ENCODE data around the gene TEX261.
A peak's percentile ranks its signal among the peaks of the same experiment; 100 is the strongest.

The TEX261 gene

GRCh38 chr2:70965506-70965905 is 29.2 kb downstream of the TEX261 start:
- peaks cover 39 to 43% of the 10 kb centered on the region in 2 experiments for H3K27me3 ChIP-seq (ENCODE audit: control insufficient read depth in 1 of 2, insufficient read depth in 1 of 2, low read length in 2 of 2)
- H3K9me3 ChIP-seq (ENCODE audit: control insufficient read depth, low read length): no peaks in the 10 kb centered on the region
- H3K4ac ChIP-seq (ENCODE audit: low read depth in 1 of 2, low read length in 2 of 2): no peak overlapping the region
- no peak overlapping the region for H4K91ac ChIP-seq (ENCODE audit: low read length)
- H3K36me3 ChIP-seq (ENCODE audit: control insufficient read depth in 1 of 2, insufficient read depth in 2 of 2, low read depth in 1 of 2, low read length in 2 of 2): no peaks in the 10 kb centered on the region
- DNase-seq: no peak
- H3K4me1 ChIP-seq (ENCODE audit: control insufficient read depth, insufficient read depth, low read depth, low read length): peaks cover 7% of the 10 kb centered on the region
- H3K79me1 ChIP-seq (replicated peaks; ENCODE audit: low read length, poor library complexity, severe bottlenecking): no peaks in the 10 kb centered on the region
- peak overlapping the region; percentile 70 for H3K9ac ChIP-seq (ENCODE audit: low read length)
- H2AK5ac ChIP-seq (ENCODE audit: low read length, severe bottlenecking): no peak overlapping the region
- H2BK5ac ChIP-seq (ENCODE audit: low read depth, low read length, poor library complexity, severe bottlenecking): no peak overlapping the region
- no peak overlapping the region for H3K14ac ChIP-seq (ENCODE audit: low read length in 2 of 2)
- no peak overlapping the region for H3K4me2 ChIP-seq (ENCODE audit: low read length, poor library complexity, severe bottlenecking)
- H2AFZ ChIP-seq (ENCODE audit: low read depth, low read length): no peak overlapping the region
- peak overlapping the region in 1 of 2 experiments; percentile 78 for H3K4me3 ChIP-seq (ENCODE audit: insufficient read depth in 1 of 2, low read depth in 1 of 2, low read length in 2 of 2)
- H3K27ac ChIP-seq (ENCODE audit: low read length, poor library complexity, severe bottlenecking): no peak overlapping the region
- no peak overlapping the region for H4K8ac ChIP-seq (ENCODE audit: low read length)
- H2BK12ac ChIP-seq (ENCODE audit: low read length in 2 of 2): no peak overlapping the region
- no peak overlapping the region for H2BK120ac ChIP-seq (ENCODE audit: low read depth, low read length)
- no peak overlapping the region for H3K23ac ChIP-seq (ENCODE audit: low read length in 2 of 2)
- no peak overlapping the region for H2BK15ac ChIP-seq (ENCODE audit: low read depth, poor library complexity, severe bottlenecking)
- WGBS: 84% methylated on average over 14 of the region's 14 CpGs
- H3K18ac ChIP-seq (ENCODE audit: low read depth in 1 of 2, low read length in 2 of 2): no peak overlapping the region

- Histone ChIP-seq H3K9me3 (ENCODE audit: control insufficient read depth, low read length) (no peaks in the 10 kb centered on the region), H2BK15ac (ENCODE audit: low read depth, poor library complexity, severe bottlenecking) (no peak overlapping the region), H3K4ac (ENCODE audit: low read depth in 1 of 2, low read length in 2 of 2) (no peak overlapping the region), H3K27ac (ENCODE audit: low read length, poor library complexity, severe bottlenecking) (no peak overlapping the region), H3K4me3 (ENCODE audit: insufficient read depth in 1 of 2, low read depth in 1 of 2, low read length in 2 of 2) (peak overlapping the region; percentile 32 to 78), H2BK120ac (ENCODE audit: low read depth, low read length) (no peak overlapping the region), H4K91ac (ENCODE audit: low read length) (no peak overlapping the region), H3K9ac (ENCODE audit: low read length) (peak overlapping the region; percentile 70), H3K18ac (ENCODE audit: low read depth in 1 of 2, low read length in 2 of 2) (no peak overlapping the region), H3K23ac (ENCODE audit: low read length in 2 of 2) (no peak overlapping the region), H2BK12ac (ENCODE audit: low read length in 2 of 2) (no peak overlapping the region), H4K8ac (ENCODE audit: low read length) (peak overlapping the region; percentile 71), H3K4me1 (ENCODE audit: control insufficient read depth, insufficient read depth, low read depth, low read length) (peaks cover 7% of the 10 kb centered on the region), H2AFZ (ENCODE audit: low read depth, low read length) (peak overlapping the region; percentile 29), H2BK5ac (ENCODE audit: low read depth, low read length, poor library complexity, severe bottlenecking) (no peak overlapping the region), H3K4me2 (ENCODE audit: low read length, poor library complexity, severe bottlenecking) (peak overlapping the region; percentile 75), H3K79me1 (replicated peaks; ENCODE audit: low read length, poor library complexity, severe bottlenecking) (no peaks in the 10 kb centered on the region), H3K36me3 (ENCODE audit: control insufficient read depth in 1 of 2, insufficient read depth in 2 of 2, low read depth in 1 of 2, low read length in 2 of 2) (no peaks in the 10 kb centered on the region), H3K14ac (ENCODE audit: low read length in 2 of 2) (no peak overlapping the region), H2AK5ac (ENCODE audit: low read length, severe bottlenecking) (no peak overlapping the region), H3K27me3 (ENCODE audit: control insufficient read depth in 1 of 2, insufficient read depth in 1 of 2, low read length in 2 of 2) (peaks cover 39 to 43% of the 10 kb centered on the region in 2 experiments)
- WGBS: 10% methylated on average over 49 of the region's 59 CpGs
- peak; percentile 65 for DNase-seq
Observed at GRCh38 chr2:70964596-70965386, 29.9 kb downstream of the TEX261 start.

- Histone ChIP-seq H2AFZ (ENCODE audit: low read depth, low read length) (no peak overlapping the region), H4K91ac (ENCODE audit: low read length) (no peak overlapping the region), H2AK5ac (ENCODE audit: low read length, severe bottlenecking) (no peak overlapping the region), H3K23ac (ENCODE audit: low read length in 2 of 2) (no peak overlapping the region), H3K4me1 (ENCODE audit: control insufficient read depth, insufficient read depth, low read depth, low read length) (peaks cover 7% of the 10 kb centered on the region), H3K18ac (ENCODE audit: low read depth in 1 of 2, low read length in 2 of 2) (no peak overlapping the region), H3K4ac (ENCODE audit: low read depth in 1 of 2, low read length in 2 of 2) (no peak overlapping the region), H3K9ac (ENCODE audit: low read length) (no peak overlapping the region), H2BK120ac (ENCODE audit: low read depth, low read length) (no peak overlapping the region), H2BK12ac (ENCODE audit: low read length in 2 of 2) (no peak overlapping the region), H3K4me3 (ENCODE audit: insufficient read depth in 1 of 2, low read depth in 1 of 2, low read length in 2 of 2) (no peak overlapping the region), H3K79me1 (replicated peaks; ENCODE audit: low read length, poor library complexity, severe bottlenecking) (no peaks in the 10 kb centered on the region), H3K14ac (ENCODE audit: low read length in 2 of 2) (no peak overlapping the region), H3K36me3 (ENCODE audit: control insufficient read depth in 1 of 2, insufficient read depth in 2 of 2, low read depth in 1 of 2, low read length in 2 of 2) (no peaks in the 10 kb centered on the region), H4K8ac (ENCODE audit: low read length) (no peak overlapping the region), H3K9me3 (ENCODE audit: control insufficient read depth, low read length) (no peaks in the 10 kb centered on the region), H2BK15ac (ENCODE audit: low read depth, poor library complexity, severe bottlenecking) (no peak overlapping the region), H3K27ac (ENCODE audit: low read length, poor library complexity, severe bottlenecking) (no peak overlapping the region), H3K27me3 (ENCODE audit: control insufficient read depth in 1 of 2, insufficient read depth in 1 of 2, low read length in 2 of 2) (peaks cover 39 to 43% of the 10 kb centered on the region in 2 experiments), H3K4me2 (ENCODE audit: low read length, poor library complexity, severe bottlenecking) (no peak overlapping the region), H2BK5ac (ENCODE audit: low read depth, low read length, poor library complexity, severe bottlenecking) (no peak overlapping the region)
- WGBS: 73% methylated on average over 2 of the region's 4 CpGs
- DNase-seq: no peak
Observed at GRCh38 chr2:70964133-70964532, 30.5 kb downstream of the TEX261 start.

DNA sequence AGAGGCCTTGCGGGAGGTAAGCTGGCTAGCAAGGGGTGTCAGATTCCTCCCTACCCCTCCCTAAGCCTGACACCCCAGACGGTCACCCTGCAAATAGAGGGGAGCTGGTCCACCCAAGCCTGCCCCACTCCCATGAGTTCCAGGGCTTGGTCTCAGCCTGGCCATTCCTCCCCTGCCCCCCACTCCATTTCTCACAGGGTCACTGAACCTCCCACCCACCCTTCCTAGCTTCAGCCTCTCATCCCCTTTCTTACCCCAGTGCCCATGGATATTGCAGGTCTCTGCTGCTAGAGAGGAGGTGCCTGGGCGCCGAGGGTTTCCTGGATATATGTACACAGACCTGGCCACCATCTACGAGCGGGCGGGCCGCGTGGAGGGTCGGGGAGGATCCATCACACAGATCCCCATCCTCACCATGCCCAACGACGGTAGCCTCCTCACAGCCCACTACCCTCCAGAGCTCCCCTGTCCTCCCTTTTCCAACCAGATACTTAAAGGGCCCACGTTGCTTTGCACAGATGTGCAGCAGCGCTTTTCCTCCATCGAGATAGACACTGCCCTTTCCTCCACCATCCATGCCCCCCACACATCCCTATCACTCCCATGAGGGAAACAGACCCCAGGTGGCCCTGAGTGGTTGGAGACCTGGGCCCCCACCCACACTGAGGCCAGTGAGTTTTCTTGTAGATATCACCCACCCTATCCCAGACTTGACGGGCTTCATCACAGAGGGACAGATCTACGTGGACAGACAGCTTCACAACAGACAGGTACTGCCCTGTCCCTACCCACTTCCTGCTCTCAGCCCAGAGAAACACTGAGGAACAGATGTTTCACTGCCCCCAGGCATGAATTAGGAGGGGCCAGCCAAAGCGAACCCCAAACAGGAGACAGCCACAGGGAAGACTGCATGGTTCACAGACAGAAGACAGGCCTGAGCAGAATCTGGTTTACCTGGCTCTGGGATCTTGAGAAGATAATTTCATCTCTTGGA is 31.5 kb downstream of the TEX261 start:
- Histone ChIP-seq H3K14ac (ENCODE audit: low read length in 2 of 2) (no peak overlapping the region), H2AK5ac (ENCODE audit: low read length, severe bottlenecking) (no peak overlapping the region), H3K4me1 (ENCODE audit: control insufficient read depth, insufficient read depth, low read depth, low read length) (peaks cover 7% of the 10 kb centered on the region), H2BK15ac (ENCODE audit: low read depth, poor library complexity, severe bottlenecking) (no peak overlapping the region), H3K18ac (ENCODE audit: low read depth in 1 of 2, low read length in 2 of 2) (no peak overlapping the region), H3K36me3 (ENCODE audit: control insufficient read depth in 1 of 2, insufficient read depth in 2 of 2, low read depth in 1 of 2, low read length in 2 of 2) (no peaks in the 10 kb centered on the region), H4K8ac (ENCODE audit: low read length) (no peak overlapping the region), H3K4ac (ENCODE audit: low read depth in 1 of 2, low read length in 2 of 2) (no peak overlapping the region), H4K91ac (ENCODE audit: low read length) (no peak overlapping the region), H3K79me1 (replicated peaks; ENCODE audit: low read length, poor library complexity, severe bottlenecking) (no peaks in the 10 kb centered on the region), H3K4me2 (ENCODE audit: low read length, poor library complexity, severe bottlenecking) (no peak overlapping the region), H2BK5ac (ENCODE audit: low read depth, low read length, poor library complexity, severe bottlenecking) (no peak overlapping the region), H3K9ac (ENCODE audit: low read length) (no peak overlapping the region), H3K9me3 (ENCODE audit: control insufficient read depth, low read length) (no peaks in the 10 kb centered on the region), H3K23ac (ENCODE audit: low read length in 2 of 2) (peak overlapping the region in 1 of 2 experiments; percentile 10), H3K27me3 (ENCODE audit: control insufficient read depth in 1 of 2, insufficient read depth in 1 of 2, low read length in 2 of 2) (peaks cover 44 to 47% of the 10 kb centered on the region in 2 experiments), H3K27ac (ENCODE audit: low read length, poor library complexity, severe bottlenecking) (no peak overlapping the region), H2BK12ac (ENCODE audit: low read length in 2 of 2) (no peak overlapping the region), H3K4me3 (ENCODE audit: insufficient read depth in 1 of 2, low read depth in 1 of 2, low read length in 2 of 2) (no peak overlapping the region), H2AFZ (ENCODE audit: low read depth, low read length) (no peak overlapping the region), H2BK120ac (ENCODE audit: low read depth, low read length) (no peak overlapping the region)
- DNase-seq: no peak
- 79% methylated on average over 18 of the region's 18 CpGs for WGBS

Measured in mesenchymal stem cell (in vitro differentiated cells and primary cell).